GM18507 (cell line): ENCODE measurements around the gene OTULIN.

ENCODE experiments used
- DNase-seq: peaks from one replicate; pipeline ENCODE4 v3.0.0; 2011; ENCODE audit warnings: low read depth; ENCODE audit not compliant: insufficient read length; ENCODE audit errors: extremely low spot score
- FAIRE-seq: peaks from 2 replicates; lab custom pipeline; 2011; peaks lifted over from hg19 to GRCh38; lab: Jason Lieb, UNC

OTULIN gene

DNA sequence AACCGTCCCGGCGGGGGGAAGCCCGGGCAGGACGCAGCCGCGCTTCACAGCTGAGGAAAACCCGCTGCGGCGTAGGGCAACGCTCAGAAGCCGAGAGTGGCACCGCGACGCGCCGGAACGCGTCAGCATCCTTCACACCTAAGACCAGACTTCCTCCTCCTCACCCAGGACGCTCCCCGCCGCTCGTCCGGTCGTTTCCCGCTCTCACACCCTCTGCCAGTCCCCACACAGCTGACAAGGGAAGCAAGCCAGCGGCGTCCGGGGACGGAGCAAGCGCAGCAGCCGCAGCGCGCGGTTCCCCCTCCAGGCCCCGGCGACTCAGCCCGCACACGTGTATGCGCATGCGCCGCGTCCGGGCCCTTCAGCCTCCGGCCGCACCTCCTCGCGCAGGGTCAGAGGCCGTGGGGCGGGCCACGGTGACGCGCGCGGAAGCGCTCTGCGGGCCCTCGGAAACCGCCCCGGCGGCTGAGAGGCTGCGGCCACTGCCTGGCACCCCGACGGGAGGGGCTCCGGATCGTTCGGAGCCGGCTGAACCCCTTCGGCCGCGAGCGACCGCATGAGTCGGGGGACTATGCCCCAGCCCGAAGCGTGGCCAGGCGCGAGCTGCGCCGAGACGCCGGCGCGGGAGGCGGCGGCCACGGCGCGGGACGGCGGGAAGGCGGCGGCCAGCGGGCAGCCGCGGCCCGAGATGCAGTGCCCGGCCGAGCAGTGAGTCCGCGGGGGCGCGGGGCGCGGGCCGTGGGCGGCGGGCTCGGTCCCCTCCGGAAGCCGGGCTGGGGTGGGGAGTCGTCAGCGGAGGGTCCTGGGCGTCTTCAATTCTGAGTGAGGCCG lies at the start of gene OTULIN:
TSS of gene OTULIN (plus strand) at position 449 of the 831 bp plus-strand sequence. CDS start at position 557, 108 bp downstream.
- FAIRE-seq (peak; percentile 87), DNase-seq (peak; percentile 91)

DNA sequence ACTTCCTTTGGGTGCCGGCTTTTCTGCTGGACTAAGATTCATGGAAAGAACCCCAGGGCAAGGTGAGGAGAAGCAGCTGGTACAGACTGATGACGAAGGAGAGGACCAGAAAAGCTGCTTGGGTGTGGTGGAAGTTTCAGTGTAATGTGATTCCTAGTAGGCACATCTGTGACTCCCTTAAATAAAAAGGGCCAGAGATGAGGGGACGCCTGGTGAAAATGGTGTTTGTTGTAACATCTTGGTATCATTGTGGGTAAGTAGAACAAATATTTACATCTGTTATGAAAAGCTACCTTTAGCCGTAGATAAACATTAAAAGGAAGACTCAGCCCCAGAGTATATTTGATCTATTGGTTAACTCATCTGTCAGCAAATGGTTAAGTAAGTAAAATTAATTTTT lies 49.2 kb upstream of the OTULIN start:
- DNase-seq (no peak), FAIRE-seq (no peak)

DNA sequence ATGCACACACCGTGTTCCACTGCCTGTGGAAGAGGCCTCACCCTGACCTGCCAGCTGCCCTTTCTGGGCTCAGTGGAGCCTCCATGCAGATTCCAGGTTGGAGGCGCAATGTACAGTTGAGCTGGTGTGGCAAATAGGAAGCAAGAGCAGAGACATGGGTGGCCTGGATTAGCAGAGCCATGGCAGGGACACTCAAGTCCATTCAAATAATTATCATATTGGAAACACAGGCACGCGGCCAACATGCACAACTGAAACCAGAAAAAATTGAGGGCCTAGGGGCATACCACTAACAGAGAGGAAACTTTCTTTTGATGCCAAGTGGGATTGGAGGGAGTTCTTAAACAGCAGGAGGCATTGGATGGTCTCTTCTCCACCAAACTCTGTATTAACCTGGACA lies 47.1 kb upstream of the OTULIN start:
- FAIRE-seq (no peak), DNase-seq (no peak)

DNA sequence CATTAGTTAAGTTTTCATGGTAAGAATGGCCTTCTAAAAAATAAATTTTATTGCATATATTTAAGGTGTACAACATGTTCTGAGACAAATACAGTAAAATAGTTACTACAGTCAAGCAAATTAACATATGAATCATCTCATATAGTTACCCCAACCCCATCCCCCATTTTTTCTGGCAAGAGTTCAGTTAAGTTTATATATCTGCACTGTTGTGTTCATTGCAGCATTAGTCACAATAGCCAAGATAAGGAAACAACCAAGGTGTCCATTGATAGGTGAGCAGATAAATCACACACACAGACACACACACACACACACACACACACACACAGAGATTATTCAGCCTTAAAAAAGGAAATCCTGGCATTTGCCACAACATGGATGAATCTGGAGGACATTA lies 37.2 kb upstream of the OTULIN start:
- DNase-seq (no peak), FAIRE-seq (no peak)

DNA sequence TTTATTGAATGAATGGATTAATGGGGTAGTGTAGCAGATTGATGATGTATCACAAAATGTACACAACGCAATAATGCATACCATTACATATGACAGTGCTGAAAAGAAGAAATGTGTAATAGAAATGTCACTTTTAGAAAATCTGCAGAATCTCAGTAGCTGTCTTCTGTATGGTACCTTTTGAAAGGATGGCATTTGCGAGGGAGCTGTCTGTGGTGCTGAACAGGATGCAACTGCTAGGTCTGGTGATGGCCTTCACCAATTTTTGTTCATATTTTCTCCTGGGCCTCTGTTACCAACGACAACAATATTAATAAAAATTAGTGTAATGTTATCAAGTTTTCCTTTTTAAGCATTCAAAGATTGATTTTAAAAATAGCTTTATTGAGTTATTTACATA lies 36.2 kb upstream of the OTULIN start:
- no peak for DNase-seq
- peak; percentile 47 for FAIRE-seq

DNA sequence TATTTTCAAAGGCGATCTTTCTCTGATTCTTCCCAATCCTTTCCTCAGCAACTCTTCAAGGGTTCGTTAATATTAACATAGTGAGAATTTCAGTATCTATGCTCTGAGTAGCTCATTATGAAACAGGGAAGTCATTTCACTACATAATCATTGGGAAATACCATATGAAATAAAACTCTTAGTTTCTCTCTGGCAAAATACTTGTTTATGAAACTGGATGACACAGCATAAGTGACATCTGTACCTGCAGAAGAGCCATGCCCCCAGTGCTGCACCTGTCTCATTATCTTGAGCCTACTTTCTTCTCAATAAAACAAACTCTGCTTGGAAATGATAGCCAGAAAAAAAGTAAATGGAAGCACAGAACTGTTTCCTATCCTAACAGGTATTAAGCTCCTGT lies 33.8 kb upstream of the OTULIN start:
- FAIRE-seq, result no peak
- no peak for DNase-seq

DNA sequence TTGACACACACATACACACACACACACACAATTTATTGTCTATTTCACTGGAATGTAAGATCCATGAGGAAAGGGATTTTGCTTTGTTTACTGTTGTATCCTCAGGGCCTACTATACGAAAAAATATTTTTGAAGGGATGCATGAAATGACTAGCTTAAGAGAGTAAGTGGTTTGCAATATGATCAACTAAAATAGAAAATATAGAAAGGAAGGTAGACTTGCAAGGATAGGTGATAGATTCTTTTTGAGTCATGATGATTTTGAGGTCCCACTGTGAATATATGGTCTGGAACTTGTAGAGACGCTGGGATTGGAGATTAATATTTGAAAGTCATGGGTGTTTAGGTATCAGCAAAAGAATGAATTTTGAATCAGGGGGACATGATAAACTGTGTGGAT lies 28.9 kb upstream of the OTULIN start:
- no peak for DNase-seq

DNA sequence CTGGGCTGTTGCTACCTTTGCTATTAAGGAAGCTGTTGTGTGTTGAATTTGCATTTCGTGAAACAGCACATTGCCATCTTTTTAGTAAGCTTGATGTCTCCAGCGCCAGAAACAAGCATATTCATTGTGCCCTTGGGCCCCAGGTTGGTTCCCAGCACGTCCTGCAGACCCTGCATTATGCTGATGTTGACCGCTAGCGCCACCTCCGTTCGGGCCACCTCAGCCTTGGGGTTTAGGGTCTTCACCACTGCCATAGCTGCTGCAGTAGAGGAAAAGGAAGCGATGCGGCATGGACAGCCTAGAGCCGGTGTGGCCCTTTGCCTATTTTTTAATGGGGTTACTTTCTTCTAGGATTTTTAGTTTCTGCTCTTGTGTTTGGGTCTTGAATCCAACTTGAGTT lies 23.8 kb upstream of the OTULIN start:
- FAIRE-seq (no peak), DNase-seq (no peak)

More for the DNA sequence above, 28.9 kb upstream of the OTULIN start:
- no peak for FAIRE-seq

DNA sequence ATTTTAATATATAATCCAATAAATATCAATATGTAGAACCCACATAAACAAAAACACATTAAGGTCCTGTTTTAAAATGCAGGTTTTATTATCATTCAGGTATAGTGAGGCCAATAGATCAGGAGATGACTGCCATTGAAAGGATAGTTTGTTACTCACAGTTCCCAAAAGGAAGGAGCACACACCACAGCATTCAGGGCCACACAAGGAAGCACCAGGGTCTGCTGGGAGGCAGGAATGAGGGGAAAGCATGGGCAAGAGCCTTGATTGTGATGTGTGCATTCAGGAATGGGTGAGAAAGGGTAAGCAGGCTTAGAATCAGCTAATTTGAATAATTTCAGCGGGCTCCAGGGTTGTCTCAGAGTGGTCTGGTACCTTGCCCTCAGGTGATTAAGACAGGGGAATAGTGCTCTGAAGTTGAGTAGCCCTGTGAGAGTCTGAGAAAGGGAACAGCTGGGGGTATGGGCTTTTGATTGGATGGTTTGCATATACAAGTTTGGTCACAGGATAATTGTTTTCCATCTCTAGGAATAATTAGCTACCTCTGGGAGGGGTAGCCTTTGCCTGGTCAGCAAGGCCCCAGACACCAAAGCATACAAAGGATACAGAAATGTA lies 19.8 kb upstream of the OTULIN start:
- FAIRE-seq, result no peak

DNA sequence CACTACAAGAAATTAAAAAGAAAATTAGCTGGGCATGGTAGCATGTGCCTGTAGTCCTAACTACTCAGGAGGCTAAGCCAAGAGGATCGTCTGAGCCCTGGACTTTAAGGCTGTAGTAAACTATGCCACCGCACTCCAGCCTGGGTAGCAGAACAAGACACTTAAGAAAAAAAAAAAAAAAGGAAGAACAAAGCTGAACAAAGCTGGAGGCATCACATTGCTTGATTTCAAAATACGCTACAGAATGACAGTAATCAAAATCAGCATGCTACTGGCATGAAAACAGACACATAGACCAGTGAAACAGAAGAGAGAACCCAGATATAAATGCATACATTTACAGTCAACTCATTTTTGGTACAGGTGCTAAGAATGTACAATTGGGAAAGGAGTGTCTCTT lies 14.5 kb upstream of the OTULIN start:
- no peak for DNase-seq
- no peak for FAIRE-seq

More for the DNA sequence above, 19.8 kb upstream of the OTULIN start:
- no peak for DNase-seq

DNA sequence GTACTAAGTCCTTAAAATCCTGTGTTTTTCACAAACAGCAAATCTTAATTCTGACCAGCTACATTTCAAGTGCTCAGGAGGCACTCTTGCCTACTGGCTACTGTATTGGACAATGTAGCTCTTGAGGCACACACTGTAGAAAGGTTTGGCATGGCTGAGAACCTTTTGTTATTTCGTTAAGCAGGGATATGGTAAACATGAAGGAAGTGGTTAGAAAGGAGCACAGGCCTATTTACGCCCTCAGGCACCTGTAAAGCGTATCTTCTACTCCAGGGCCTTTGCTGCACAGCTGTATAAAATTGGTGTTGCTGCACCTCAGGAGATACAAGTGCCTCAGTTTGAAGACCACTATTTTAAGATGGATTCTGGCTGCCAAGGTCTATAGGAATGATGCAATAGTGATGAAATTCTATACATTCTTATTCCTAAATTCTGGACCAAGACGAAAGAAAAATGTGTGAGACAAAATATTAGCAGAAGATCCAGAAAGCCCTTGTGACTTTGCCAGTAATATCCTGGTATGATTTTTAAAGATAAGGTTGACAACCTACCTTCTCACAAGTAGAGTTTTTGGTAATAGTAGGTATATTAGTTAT lies 9.3 kb upstream of the OTULIN start:
- FAIRE-seq, result no peak
- no peak for DNase-seq

DNA sequence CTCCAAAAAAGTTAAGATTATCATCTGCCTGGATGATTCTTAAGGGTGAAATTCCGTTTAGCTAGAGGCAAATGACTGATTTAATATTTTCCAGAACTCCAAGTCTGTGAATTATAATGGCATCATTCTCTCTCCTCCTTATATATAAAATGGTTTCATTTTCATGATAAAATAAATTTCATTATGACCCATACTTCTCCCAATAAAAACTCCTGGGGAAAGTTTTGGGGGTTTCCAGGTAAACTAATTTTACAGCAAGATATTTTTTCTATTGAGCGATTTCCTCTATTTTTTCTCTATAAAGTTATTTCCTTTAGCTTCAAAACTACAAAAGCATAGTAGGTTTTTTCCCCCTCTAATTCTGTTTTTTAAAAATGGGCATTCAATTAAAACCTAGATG lies 7.6 kb upstream of the OTULIN start:
- FAIRE-seq (no peak), DNase-seq (no peak)

DNA sequence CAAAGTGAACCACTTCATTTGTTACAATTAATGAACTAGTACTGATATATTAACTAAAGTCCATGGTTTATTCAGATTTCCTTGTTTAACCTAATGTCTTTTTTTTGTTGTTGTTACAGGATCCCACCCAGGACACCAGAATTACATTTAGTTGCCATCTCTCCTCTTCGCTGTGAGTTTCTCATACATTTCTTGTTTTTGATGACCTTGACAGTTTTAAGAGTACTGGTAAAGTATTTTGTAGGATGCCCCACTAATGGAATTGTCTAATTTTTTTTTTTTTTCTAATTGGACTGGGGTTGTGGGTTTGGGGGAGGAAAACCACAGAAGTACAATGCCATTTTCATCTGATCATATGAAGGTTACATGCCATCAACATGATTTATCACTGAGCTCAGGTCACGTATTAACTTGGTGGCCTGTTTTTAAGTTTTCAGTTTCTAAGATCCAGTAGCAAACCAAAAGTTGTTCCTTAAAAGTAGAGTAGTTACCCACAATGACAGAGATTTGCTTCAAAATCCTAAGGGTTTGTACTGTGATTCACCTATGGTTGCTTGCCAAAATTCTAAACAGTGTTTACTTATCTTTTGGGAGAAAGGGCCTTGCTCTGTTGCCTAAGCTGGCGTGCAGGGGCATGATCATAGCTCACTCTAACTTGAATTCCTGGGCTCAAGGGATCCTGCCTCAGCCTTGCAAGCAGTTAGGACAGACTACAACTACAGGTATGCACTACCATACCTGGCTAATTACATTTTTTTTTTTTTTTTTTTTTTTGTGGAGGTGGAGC lies 4.5 kb upstream of the OTULIN start:
- DNase-seq, result no peak
- FAIRE-seq, result no peak

DNA sequence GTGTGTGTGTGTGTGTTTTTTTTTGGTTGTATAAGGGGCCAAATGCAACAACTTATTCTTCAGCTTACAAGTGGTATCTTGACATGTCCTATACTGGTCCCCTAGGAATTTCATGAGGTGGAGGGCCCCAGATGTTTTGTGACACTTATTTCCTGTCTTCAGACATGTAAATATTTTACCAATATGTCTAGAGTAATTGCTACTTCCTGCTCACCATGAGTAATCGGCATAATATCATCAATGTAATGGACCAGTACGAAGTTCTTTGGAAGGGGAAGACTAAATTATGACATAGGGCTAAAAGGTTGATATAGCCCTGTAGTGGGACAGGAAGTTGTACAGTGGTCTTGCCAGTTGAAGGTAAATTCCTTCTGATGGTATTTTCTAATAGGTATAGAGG lies 3.7 kb upstream of the OTULIN start:
- FAIRE-seq, result peak; percentile 5
- no peak for DNase-seq

DNA sequence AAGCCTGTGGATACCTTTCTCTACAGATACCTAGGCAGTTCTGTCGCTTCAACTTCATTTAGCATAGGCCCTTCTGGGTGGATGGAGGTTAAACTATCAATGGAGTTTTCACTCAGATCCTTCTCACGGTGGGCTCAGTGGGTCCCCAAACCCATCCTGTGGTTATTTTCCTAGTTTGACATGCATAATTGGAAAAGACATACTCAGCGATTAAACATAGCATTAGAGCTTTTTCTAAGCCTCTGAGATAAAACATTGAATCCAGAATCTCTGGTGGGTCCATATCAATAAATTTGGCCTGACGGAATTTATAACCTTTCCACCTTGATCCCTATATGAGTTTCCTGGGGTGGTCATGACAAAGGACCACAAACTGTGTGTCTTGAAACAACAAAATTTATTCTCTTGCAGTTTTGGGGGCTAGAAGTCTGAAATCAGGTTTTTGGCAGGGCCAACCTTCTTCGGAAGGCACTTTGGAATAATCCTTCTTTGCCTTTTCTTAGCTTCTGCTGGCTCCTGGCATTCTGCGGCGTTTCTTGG lies 1.7 kb upstream of the OTULIN start:
- no peak for FAIRE-seq
- no peak for DNase-seq

DNA sequence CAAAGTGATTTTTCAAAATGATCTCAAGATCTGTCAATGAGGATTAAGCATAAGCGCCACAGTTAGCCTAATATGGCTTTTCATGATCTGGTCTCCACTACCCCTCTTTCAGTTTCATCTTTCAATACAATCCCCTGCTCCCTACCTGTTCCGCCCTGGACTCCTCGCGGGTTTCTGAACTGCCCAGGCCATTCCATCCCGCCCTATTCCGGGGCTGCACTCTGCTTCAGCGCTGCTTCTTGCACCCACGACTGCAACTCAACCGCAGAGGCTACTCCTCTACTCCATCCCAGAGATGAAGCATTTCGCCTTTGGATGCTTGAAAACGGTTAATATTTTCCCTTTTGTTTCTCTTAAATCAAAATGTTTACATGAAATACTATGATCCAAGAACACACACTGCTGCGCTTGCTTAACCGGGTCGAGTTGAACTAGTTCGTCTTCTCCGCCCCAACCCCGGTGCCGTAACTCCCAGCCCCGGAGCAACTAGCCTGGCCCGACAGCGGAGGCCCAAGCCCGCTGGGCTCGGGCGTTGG lies 716 bp upstream of the OTULIN start:
- DNase-seq (no peak), FAIRE-seq (peak; percentile 81)

DNA sequence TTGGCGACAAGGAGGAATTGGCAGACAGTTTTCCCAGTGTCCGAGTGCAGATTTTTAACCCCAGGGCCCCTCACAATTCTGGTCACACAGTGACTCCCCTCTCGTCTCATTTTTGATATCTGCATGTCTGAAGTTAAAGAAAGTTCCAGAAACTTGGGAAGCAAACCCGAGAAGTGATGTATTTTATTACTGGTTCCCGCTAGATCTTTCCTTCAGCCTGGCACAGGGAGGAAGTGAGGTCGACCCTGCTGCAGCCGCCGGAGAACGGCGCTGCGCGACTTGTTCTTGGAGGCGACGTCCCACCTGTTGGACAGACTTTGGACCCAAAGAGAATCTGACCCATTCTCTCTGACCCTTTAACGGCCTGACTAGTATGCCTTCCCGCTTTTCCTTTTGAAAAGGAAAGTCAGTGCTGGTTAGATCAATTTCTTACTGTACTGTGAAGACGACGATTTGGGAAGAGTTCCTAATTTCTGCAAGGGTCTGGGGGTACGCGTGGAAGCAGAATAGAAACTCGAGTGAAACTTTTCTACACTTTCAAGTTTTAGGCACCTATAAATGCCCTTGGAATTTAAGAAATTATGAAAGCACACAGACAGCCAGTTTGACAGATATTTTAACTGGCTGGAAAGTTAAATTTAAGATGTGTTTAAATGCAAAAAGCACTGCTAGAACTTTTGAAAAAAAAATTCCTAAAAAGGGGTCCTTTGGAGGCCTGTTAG lies 744 bp downstream of the OTULIN start:
- DNase-seq, result no peak
- peak; percentile 36 for FAIRE-seq

DNA sequence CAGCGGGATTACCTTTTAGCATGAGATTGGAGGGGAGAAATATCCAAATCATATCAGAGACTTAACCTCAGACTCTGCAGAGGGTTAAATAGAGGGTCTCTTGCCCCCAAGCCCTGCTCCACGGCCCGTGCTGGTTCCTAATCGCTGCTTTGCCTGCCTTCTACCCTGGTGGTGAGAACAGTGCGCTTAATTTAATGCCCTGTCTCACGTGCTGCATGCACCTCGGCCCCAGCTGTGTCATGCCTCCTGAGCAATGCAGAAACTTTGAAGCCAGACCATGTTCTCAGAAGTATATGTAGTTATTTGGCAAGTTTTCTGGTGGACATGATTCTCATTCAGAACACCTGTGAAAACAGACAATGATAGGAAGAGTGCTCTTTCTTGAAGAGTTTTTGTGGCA lies 1.4 kb downstream of the OTULIN start:
- DNase-seq, result no peak
- peak; percentile 75 for FAIRE-seq

DNA sequence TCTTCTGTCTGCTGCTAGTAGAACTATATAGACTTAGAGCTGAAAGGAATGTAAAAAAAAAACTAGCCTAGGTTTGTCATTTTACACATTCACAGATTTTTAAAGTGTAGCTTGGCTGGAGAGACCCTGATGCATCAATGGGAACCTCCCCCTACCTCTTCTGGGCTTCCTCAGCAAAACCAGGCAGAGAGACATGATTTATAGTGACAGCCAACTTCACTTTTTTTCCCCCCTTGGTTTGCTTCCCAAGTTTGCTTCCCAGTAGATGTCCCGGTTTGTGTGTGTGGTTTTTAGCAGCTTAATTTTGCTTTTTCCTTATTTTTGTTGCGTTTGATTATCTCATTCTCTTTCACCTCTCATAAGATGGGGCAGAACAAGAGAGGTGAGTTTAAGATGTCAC lies 1.8 kb downstream of the OTULIN start:
- FAIRE-seq, result no peak
- DNase-seq, result no peak
